CD4-positive, alpha-beta T cell (primary cell): ENCODE data around the gene MEX3A. TPM values are rescaled to one million over a fixed set of nuclear protein-coding genes. Genes with fewer than 3 reads are reported as not detected.
"Not testable (repeated sequence)": the region's sequence is repeated elsewhere in the genome, so short reads cannot be mapped to it uniquely, and the experiment has no call there.

Experiments
- ATAC-seq: fragments of 200-7000 bp; cut with Tn5 transposase; one replicate; pipeline ENCODE4 v1.10.0; 2022; ENCODE audit warnings: mild to moderate bottlenecking; ENCODE audit not compliant: poor library complexity
- CTCF ChIA-PET: fragments of 350-600 bp; sonication (Branson Sonifier 250); formaldehyde crosslinking; loops from one replicate; lab custom pipeline; 2021; ENCODE audit warnings: antibody characterized with exemption, inconsistent platforms; lab: Charles Lee
- POLR2A ChIA-PET: fragments of 350-600 bp; sonication (Branson Sonifier 250); formaldehyde crosslinking; loops from one replicate; lab custom pipeline; 2021; ENCODE audit warnings: antibody characterized with exemption, inconsistent platforms; lab: Charles Lee
- DNase-seq, 14 experiments: peaks; one replicate each; pipeline ENCODE4 v3.0.0-alpha.2; 2013 to 2020; ENCODE audit warnings: mixed read lengths in 2 of 14
- H3K27ac ChIP-seq, 2 donors: one replicate each; pipeline versions ENCODE4 v1.5.1 to v1.7.0; 2013; ENCODE audit warnings: low read length in 2 of 2, low read depth in 1 of 2, mild to moderate bottlenecking in 1 of 2
- H3K27me3 ChIP-seq, 2 experiments: 1 replicate in 1 of 2; 2 replicates in 1 of 2; pipeline versions ENCODE4 v1.6.1 to v1.7.0; 2013; ENCODE audit warnings: low read length in 2 of 2, control low read depth in 1 of 2, mild to moderate bottlenecking in 1 of 2, moderate library complexity in 1 of 2; ENCODE audit not compliant: insufficient read depth in 2 of 2, control insufficient read depth in 1 of 2
- H3K36me3 ChIP-seq: one replicate; pipeline ENCODE4 v1.6.1; 2013; ENCODE audit warnings: low read length, control low read depth; ENCODE audit not compliant: insufficient read depth
- H3K4me1 ChIP-seq: one replicate; pipeline ENCODE4 v1.6.1; 2013; ENCODE audit warnings: low read length, control low read depth; ENCODE audit not compliant: insufficient read depth
- H3K4me3 ChIP-seq: one replicate; pipeline ENCODE4 v1.5.1; 2013; ENCODE audit warnings: mild to moderate bottlenecking, low read length, moderate library complexity
- H3K9me3 ChIP-seq, 2 experiments: 1 replicate in 1 of 2; 2 replicates in 1 of 2; pipeline versions ENCODE4 v1.6.1 to v1.7.0; 2013; ENCODE audit warnings: low read length in 2 of 2, mild to moderate bottlenecking in 2 of 2, control low read depth in 1 of 2, moderate library complexity in 1 of 2; ENCODE audit not compliant: control insufficient read depth in 1 of 2, insufficient read depth in 1 of 2
- H3K27ac Mint-ChIP-seq: one replicate; pipeline ENCODE4 v1.8.0; 2020; ENCODE audit warnings: mixed read lengths
- H3K27me3 Mint-ChIP-seq: one replicate; pipeline ENCODE4 v1.8.0; 2021; ENCODE audit warnings: mixed read lengths
- H3K36me3 Mint-ChIP-seq: one replicate; pipeline ENCODE4 v1.8.0; 2021; ENCODE audit warnings: low read depth, mixed read lengths
- H3K4me1 Mint-ChIP-seq: one replicate; pipeline ENCODE4 v1.8.0; 2021; ENCODE audit warnings: low read depth, mixed read lengths
- H3K4me3 Mint-ChIP-seq: one replicate; pipeline ENCODE4 v1.8.0; 2020; ENCODE audit warnings: mild to moderate bottlenecking, mixed read lengths
- H3K9me3 Mint-ChIP-seq: one replicate; pipeline ENCODE4 v1.8.0; 2020; ENCODE audit warnings: mixed read lengths
- CTCF ChIP-seq: fragments of 200-600 bp; IDR thresholded peaks from one replicate; pipeline ENCODE4 v1.8.0; 2022; ENCODE audit warnings: antibody characterized with exemption, mild to moderate bottlenecking
- intact Hi-C, 2 experiments: fragments of 100-400 bp; cut with DNase I in 1 of 2; cut with micrococcal nuclease in 1 of 2; formaldehyde crosslinking; loops; one replicate each; pipeline versions ENCODE4 v1.15.1 to v1.9.0; 2023 to 2025; cut with DNase I, micrococcal nuclease
- total RNA-seq, 174 experiments: library from RNA in 2 of 174; stranded (reverse) in 2 of 174; gene quantifications; one replicate each; pipeline ENCODE4 v1.2.3 and lab custom pipeline; 2021 to 2026

Gene MEX3A
- total RNA-seq, 2 experiments from 2014 or later: 0.27 to 0.36 TPM

- Mint-ChIP-seq H3K4me1 (peaks cover 6% of the 10 kb centered on the region), H3K4me3 (no peak overlapping the region), H3K27ac (peak overlapping the region; percentile 9), H3K27me3 (no peaks in the 10 kb centered on the region), H3K36me3 (peaks cover 62% of the 10 kb centered on the region), H3K9me3 (no peaks in the 10 kb centered on the region)
- no peaks in the 10 kb centered on the region for H3K27me3 ChIP-seq
- intact Hi-C loops: no loop called here
- no peak for ATAC-seq
- no peak overlapping the region for H3K4me3 ChIP-seq
- H3K36me3 ChIP-seq: peaks cover 54% of the 10 kb centered on the region
- peak overlapping the region in 1 of 2 donors; percentile 5 for H3K27ac ChIP-seq
- ChIA-PET POLR2A (no interaction called here), CTCF (no interaction called here)
- peaks cover 11% of the 10 kb centered on the region for H3K4me1 ChIP-seq
- H3K9me3 ChIP-seq: no peaks in the 10 kb centered on the region
- TF ChIP-seq CTCF: no peak
- peak in 1 of 14 experiments; percentile 12 for DNase-seq
Measured at GRCh38 chr1:156045076-156045475, 37.2 kb downstream of the MEX3A start.

DNA sequence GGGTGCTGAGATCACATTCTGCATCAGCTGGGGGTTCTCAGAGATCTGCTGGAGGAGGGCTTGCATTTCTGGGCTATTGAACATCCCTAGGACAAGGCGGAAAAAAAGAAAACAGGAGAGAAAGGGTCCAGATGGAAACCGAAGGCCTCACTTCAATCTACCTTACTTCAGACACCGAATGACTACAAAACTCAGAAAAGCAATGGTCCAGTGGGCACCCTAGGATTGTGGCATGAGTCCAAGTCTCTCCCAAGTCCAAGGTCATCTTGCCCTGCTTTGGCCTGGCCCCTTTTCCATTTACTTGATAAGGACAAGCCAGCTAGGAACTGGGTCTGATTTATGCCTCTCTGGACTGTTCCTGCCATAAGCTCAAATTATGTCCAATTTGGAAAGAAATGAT is 39.4 kb downstream of the MEX3A start:
- ChIA-PET POLR2A (no interaction called here), CTCF (no interaction called here)

DNA sequence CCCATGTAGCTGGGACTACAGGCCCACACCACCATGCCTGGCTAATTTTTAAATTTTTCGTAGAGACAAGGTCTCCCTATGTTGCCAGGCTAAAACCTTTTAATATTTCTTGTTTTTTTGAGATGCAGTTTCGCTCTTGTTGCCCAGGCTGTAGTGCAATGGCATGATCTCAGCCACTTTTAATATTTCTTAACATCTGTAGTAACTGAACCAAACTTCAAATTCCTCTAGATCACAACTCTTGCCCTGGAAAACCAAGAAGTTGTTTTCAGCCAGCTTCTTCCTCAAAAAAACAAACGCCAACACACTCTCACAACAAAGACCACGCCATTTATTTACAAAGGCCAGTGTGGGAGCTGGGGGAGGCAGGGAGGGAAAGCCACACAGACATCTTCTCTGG is 47.3 kb downstream of the MEX3A start:
- H3K9me3 Mint-ChIP-seq, POLR2A ChIA-PET, H3K27ac ChIP-seq, DNase-seq, ATAC-seq, H3K4me3 ChIP-seq, intact Hi-C loops, H3K4me1 Mint-ChIP-seq, H3K27me3 Mint-ChIP-seq, H3K4me3 Mint-ChIP-seq, CTCF ChIA-PET, H3K36me3 ChIP-seq, H3K27me3 ChIP-seq, H3K4me1 ChIP-seq, H3K27ac Mint-ChIP-seq, H3K9me3 ChIP-seq: not testable (repeated sequence)
- H3K36me3 Mint-ChIP-seq: peaks cover 17% of the 10 kb centered on the region

More for the DNA sequence above, 39.4 kb downstream of the MEX3A start:
- ATAC-seq: no peak
- intact Hi-C loops: no loop called here
- Histone ChIP-seq H3K36me3 (peaks cover 36% of the 10 kb centered on the region), H3K27ac (no peak overlapping the region), H3K4me1 (peaks cover 11% of the 10 kb centered on the region), H3K9me3 (no peaks in the 10 kb centered on the region), H3K4me3 (no peak overlapping the region), H3K27me3 (no peaks in the 10 kb centered on the region)
- H3K36me3 Mint-ChIP-seq: peaks cover 42% of the 10 kb centered on the region
- no peak for TF ChIP-seq CTCF
- peaks cover 6% of the 10 kb centered on the region for H3K4me1 Mint-ChIP-seq
- DNase-seq: no peak
- H3K27ac Mint-ChIP-seq: no peak overlapping the region
- no peaks in the 10 kb centered on the region for H3K27me3 Mint-ChIP-seq
- no peaks in the 10 kb centered on the region for H3K9me3 Mint-ChIP-seq
- no peak overlapping the region for H3K4me3 Mint-ChIP-seq

DNA sequence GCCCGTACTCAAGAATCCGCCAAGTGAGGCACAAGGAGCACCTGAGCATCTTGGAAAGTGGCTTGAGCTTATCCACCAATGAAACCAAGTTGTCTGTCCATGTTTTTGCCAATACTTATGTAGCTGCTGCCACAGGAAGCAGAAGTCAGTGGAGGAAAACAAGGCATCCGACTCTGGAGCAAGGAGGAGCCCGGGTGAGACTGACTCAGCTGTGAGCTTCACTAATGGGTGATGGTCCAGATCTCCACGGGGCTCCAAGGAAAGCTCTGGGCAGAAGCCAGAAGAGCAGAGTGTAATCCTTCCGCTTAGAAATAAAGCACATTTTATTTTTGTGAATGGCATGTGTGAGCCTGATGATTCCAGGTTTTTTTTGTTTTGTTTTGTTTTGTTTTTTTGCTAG is 49.3 kb downstream of the MEX3A start:
- Mint-ChIP-seq H3K4me1 (no peaks in the 10 kb centered on the region), H3K9me3 (no peaks in the 10 kb centered on the region), H3K4me3 (no peak overlapping the region), H3K27me3 (no peaks in the 10 kb centered on the region), H3K36me3 (peaks cover 17% of the 10 kb centered on the region), H3K27ac (no peak overlapping the region)
- Histone ChIP-seq H3K9me3 (no peaks in the 10 kb centered on the region), H3K36me3 (no peaks in the 10 kb centered on the region), H3K4me1 (no peaks in the 10 kb centered on the region), H3K27me3 (no peaks in the 10 kb centered on the region), H3K27ac (no peak overlapping the region), H3K4me3 (no peak overlapping the region)
- ChIA-PET CTCF (no interaction called here), POLR2A (no interaction called here)
- no peak for DNase-seq
- no peak for ATAC-seq
- intact Hi-C loops: no loop called here
- no peak for TF ChIP-seq CTCF
